WI38 (cell line): ENCODE measurements around the gene VRK1.

Experiments
- H3K4me3 ChIP-seq: 2 replicates; pipeline ENCODE4 v1.5.1; 2011; ENCODE audit warnings: low read depth, mild to moderate bottlenecking, control low read depth, low read length
- TF ChIP-seq, protein P1 (sequence below): IDR thresholded peaks from 2 replicates; pipeline ENCODE4 v1.5.1; 2012; ENCODE audit warnings: low read depth, mild to moderate bottlenecking, control low read depth, low read length

The VRK1 gene

DNA sequence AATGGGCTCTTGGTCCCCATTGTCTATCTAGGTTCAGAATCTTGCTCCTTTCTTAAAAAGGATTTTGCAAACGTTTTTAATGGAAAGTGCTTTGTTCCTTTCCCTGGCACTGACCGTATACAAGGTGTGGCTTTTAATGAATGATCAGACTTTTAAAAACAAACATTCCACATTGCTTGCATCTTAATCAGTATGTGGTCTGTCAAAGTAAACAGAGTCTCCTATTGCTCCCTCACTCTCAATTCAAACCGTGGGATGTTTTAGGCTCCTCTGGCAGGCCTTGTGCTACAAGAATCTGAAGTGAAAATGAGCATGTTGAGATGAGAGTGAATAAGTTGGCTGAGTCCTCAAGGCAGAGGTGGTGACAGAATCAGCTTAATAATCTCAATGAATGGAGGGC lies 107.0 kb downstream of the VRK1 start:
- TF ChIP-seq, protein P1, sequence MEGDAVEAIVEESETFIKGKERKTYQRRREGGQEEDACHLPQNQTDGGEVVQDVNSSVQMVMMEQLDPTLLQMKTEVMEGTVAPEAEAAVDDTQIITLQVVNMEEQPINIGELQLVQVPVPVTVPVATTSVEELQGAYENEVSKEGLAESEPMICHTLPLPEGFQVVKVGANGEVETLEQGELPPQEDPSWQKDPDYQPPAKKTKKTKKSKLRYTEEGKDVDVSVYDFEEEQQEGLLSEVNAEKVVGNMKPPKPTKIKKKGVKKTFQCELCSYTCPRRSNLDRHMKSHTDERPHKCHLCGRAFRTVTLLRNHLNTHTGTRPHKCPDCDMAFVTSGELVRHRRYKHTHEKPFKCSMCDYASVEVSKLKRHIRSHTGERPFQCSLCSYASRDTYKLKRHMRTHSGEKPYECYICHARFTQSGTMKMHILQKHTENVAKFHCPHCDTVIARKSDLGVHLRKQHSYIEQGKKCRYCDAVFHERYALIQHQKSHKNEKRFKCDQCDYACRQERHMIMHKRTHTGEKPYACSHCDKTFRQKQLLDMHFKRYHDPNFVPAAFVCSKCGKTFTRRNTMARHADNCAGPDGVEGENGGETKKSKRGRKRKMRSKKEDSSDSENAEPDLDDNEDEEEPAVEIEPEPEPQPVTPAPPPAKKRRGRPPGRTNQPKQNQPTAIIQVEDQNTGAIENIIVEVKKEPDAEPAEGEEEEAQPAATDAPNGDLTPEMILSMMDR = no peak
- H3K4me3 ChIP-seq = no peak overlapping the region

DNA sequence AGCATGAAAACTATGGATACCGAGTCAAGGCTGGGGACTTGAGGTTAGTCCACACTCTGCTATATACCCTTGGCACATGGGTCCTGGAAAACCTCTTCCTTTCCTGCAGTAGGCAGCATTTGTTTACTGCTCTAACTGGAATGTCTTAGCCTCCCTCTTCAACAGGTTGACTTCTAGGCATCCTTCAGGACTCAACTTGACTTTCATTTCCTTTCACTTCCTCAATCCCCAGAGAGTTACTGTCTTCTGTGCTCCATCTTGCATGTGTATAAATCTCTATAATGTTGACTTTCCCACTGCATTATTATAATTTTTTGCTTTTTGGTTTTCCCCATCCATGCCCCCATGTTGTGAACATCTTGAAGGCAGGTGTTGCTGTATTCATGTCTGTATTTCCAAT lies 107.9 kb downstream of the VRK1 start:
- TF ChIP-seq, protein P1 = no peak
- H3K4me3 ChIP-seq = no peak overlapping the region

DNA sequence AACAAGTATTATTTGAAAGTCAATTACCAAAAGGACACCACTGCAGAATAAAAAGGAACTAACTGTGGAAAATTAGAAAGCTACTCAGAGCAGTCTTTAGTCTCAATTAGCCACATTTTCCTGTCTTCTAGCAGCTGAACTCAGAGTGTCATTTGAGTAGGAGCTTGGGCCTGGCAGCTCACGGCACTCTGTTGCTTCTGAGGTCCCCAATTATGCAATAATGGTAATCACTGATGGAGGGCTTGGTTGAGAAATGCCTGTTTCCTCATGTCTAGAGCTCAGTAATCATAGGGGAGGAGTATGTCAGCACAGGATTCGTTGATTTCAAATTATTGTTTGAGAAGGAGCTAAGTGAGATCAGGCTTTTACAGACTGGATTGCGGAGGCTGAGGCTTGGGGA lies 108.6 kb downstream of the VRK1 start:
- H3K4me3 ChIP-seq = no peak overlapping the region

DNA sequence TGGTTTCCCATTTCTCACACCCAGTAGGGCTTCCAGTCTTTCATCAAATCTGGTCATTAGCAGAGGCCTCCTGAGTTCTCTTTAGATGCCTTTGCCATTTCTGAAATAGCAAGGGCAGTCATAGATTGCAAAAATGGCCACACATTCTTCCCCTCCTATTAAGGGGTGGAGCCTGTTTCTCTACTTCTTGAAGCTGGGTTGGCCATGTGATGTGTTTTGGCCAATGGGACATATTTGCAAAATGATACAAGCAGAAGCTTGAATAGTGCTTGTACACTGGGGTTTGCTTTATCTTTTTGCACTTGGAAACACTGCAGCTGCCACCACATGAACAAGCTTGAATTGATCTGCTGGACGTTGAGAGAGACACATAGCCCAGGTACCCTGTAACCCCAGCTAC lies 109.3 kb downstream of the VRK1 start:
- TF ChIP-seq, protein P1 = no peak
- no peak overlapping the region for H3K4me3 ChIP-seq

More for the DNA sequence above, 108.6 kb downstream of the VRK1 start:
- TF ChIP-seq, protein P1 = no peak

DNA sequence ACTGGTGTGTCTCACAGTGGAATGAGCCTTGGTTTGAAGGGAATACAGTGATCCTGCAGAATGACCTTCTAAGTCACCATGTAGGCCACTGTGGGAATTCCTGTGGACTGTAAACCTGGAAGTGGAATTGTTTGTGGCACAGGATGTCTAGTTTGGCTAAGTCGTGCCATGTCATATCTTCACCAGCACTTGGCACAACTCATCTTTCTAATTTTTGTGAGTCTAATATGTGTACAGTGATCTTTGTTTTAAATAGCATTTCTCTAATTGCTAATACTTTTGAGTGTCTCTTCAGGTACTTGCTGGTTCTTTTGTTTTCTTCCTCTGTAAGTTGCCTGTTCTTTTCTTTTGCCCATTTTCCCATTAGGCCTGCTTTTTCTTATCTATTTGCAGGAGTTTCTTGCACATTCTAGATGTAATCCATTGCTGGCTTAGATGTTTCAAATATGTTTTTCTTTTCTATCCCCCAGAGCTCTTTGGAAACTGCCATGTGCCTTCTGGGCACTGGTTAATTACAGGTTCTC lies 112.7 kb downstream of the VRK1 start:
- TF ChIP-seq, protein P1 = no peak
- H3K4me3 ChIP-seq = no peak overlapping the region

DNA sequence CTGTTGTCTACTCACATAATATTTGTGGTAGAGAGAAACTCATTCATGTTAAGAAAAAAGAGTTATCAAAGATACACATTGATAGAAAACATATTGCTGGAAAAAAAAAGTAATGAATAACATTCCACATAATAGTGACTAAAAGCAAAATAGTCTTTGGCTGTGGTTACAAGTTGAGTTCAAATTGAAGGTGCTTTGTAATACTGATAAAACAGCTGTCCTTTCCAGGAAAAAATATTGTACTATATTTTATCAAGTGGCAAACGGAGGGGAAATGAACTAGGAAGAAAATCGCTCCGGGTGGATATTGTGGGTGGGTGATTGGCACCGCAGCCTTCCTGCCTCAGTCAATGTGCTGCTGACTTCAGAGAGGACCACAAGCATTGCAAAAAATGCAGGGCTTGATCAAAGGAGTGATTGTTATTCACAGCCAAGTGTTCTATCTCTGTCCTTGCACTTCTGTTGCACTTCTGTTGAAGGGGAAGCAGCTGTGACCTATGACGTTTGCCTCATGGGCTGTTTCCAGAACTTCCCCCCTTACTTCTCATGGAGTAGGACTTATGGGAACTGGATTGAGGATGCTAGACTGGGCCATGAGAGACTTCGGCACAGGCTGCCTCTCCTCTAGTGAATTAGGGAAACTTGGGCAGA lies 114.4 kb downstream of the VRK1 start:
- TF ChIP-seq, protein P1 = no peak

DNA sequence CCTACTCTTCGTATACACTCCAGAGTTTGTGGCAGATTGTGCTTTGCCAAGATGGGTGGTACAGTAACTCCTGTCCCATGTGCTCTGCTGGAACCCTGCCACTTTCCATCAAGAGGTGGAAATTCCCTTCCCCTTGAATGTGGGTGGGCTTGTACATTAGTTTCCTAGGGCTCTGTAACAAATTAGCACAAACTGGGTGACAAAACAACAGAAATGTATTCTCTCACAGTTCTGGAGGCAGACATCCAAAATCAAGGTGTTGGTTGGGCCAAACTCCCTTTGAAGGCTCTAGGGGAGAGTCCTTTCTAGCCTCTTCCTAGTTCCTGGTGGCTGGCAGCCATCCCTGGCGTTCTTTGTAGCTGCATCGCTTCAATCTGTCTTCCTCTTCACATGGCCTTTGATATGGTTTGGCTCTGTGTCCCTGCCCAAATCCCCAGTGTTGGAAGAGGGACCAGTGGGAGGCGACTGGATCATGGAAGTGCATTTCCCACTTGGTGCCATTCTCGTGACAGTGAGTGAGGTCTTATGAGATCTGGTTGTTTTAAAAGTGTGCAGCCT lies 117.5 kb downstream of the VRK1 start:
- no peak overlapping the region for H3K4me3 ChIP-seq
- TF ChIP-seq, protein P1 = no peak

More for the DNA sequence above, 114.4 kb downstream of the VRK1 start:
- no peak overlapping the region for H3K4me3 ChIP-seq
